Cardiac muscle cell (in vitro differentiated cells and primary cell): Measurements from ENCODE around the gene ATCAY. TPM values are rescaled to one million over a fixed set of nuclear protein-coding genes. Genes with fewer than 3 reads are reported as not detected.

Source experiments
- DNase-seq, 2 donors: peaks; one replicate each; pipeline versions ENCODE4 v3.0.0 to v3.0.0-alpha.2; 2010 to 2017; ENCODE audit warnings: low read depth in 1 of 2, low spot score in 1 of 2
- H3K27ac ChIP-seq: fragments of 200-600 bp; sonication (generic); 2 replicates; pipeline ENCODE4 v1.5.1; 2016
- H3K27me3 ChIP-seq: fragments of 200-600 bp; sonication (generic); 2 replicates; pipeline ENCODE4 v1.6.0; 2016; ENCODE audit warnings: control low read depth
- H3K36me3 ChIP-seq: fragments of 200-600 bp; sonication (generic); 2 replicates; pipeline ENCODE4 v1.5.1; 2016; ENCODE audit warnings: control low read depth
- H3K4me1 ChIP-seq: fragments of 200-600 bp; sonication (generic); 2 replicates; pipeline ENCODE4 v1.8.1; 2017; ENCODE audit warnings: low read depth, mild to moderate bottlenecking, mixed run types
- H3K4me3 ChIP-seq: fragments of 200-600 bp; sonication (generic); 2 replicates; pipeline ENCODE4 v1.5.1; 2016; ENCODE audit warnings: mild to moderate bottlenecking
- H3K9me3 ChIP-seq: fragments of 200-600 bp; sonication (generic); 2 replicates; pipeline ENCODE4 v1.5.1; 2017; ENCODE audit warnings: low read depth, mild to moderate bottlenecking, control low read depth
- polyA plus RNA-seq: library from polyadenylated mRNA; unstranded; fragments of >200 nt; fragmentation: Nextera tagmentation; extraction: Ambion mirVana; gene quantifications from 2 replicates; pipeline ENCODE4 v1.2.1, GENCODE V29; 2016
- total RNA-seq: library from RNA; depleted of rRNA; stranded (reverse); fragments of >200 nt; gene quantifications from 2 replicates; pipeline ENCODE4 v1.2.3, GENCODE V29; 2016
- TF ChIP-seq, protein P1 (sequence below): IDR thresholded peaks from 2 replicates; pipeline ENCODE4 v1.5.1; 2012; ENCODE audit warnings: low read depth, mild to moderate bottlenecking, low read length

ATCAY gene
- total and polyA plus RNA-seq, 2 experiments from 2014 or later: 0.15 to 0.29 TPM

DNA sequence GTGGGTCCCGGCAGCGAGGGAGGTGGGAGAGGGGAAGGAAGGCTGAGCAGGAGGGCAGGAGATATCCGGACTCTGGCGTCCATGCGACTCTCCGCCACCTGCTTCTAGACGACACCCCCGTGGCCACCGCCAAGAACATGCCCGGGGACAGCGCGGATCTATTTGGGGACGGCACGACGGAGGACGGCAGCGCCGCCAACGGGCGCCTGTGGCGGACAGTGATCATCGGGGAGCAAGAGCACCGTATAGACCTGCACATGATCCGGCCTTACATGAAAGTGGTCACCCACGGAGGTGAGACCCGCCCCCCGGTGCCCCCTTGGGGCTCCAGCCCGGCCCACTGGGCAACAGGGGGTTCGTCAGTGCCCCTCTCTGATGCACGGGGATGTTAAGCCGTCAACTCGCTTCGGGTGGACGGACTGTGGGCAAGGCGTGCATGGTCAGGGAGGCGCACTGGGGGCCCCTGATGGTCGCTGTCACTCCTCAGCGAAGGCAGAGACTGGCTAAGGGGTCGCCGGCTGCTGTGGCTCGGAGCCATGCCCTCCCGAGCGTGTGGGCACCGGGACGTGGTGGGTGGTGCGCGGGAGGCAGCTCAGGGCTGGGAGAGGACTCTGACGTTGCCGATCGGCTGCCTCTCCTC lies 27.3 kb downstream of the ATCAY start:
- Histone ChIP-seq H3K4me3 (no peak overlapping the region), H3K9me3 (no peaks in the 10 kb centered on the region), H3K36me3 (no peaks in the 10 kb centered on the region), H3K27ac (no peak overlapping the region), H3K27me3 (no peaks in the 10 kb centered on the region), H3K4me1 (no peaks in the 10 kb centered on the region)
- TF ChIP-seq, protein P1, sequence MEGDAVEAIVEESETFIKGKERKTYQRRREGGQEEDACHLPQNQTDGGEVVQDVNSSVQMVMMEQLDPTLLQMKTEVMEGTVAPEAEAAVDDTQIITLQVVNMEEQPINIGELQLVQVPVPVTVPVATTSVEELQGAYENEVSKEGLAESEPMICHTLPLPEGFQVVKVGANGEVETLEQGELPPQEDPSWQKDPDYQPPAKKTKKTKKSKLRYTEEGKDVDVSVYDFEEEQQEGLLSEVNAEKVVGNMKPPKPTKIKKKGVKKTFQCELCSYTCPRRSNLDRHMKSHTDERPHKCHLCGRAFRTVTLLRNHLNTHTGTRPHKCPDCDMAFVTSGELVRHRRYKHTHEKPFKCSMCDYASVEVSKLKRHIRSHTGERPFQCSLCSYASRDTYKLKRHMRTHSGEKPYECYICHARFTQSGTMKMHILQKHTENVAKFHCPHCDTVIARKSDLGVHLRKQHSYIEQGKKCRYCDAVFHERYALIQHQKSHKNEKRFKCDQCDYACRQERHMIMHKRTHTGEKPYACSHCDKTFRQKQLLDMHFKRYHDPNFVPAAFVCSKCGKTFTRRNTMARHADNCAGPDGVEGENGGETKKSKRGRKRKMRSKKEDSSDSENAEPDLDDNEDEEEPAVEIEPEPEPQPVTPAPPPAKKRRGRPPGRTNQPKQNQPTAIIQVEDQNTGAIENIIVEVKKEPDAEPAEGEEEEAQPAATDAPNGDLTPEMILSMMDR: no peak
- no peak for DNase-seq

DNA sequence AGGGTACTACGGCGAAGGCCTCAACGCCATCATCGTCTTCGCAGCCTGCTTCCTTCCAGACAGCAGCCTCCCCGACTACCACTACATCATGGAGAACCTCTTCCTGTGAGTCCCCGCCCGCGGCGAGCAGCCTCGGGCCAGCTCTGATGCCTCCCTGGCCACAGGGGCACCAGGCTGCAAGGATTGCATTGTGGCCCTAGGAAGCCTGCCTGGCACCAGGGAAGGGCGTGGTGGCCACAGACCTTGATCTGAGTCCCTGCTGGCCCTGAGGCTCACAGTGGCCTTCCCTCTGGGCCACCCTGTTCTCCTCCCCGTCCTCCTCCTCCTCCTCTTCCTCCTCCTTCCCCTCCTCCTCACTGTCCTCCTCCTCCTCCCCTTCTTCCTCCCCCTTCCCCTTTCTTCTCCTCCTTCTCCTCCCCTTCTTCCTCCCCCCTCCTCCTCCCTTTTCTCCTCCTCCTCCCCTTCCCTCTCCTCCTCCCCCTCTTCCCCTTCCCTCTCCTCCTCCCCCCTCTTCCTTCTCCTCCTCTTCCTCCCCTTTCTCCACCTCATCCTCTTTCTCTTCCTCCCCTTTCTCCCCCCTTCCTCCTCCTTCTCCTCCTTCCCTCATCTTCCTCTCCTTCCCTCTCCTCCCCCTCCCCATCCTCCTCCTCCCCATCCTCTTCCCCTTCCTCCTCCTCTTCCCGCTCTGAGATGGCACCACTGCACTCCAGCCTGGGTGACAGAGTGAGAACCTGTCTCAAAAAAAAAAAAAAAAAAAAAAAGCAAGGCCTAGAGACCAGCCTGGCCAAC lies 28.0 kb downstream of the ATCAY start:
- TF ChIP-seq, protein P1: no peak
- no peak for DNase-seq
- Histone ChIP-seq H3K36me3 (no peaks in the 10 kb centered on the region), H3K4me1 (no peaks in the 10 kb centered on the region), H3K4me3 (no peak overlapping the region), H3K9me3 (no peaks in the 10 kb centered on the region), H3K27me3 (no peaks in the 10 kb centered on the region), H3K27ac (no peak overlapping the region)

DNA sequence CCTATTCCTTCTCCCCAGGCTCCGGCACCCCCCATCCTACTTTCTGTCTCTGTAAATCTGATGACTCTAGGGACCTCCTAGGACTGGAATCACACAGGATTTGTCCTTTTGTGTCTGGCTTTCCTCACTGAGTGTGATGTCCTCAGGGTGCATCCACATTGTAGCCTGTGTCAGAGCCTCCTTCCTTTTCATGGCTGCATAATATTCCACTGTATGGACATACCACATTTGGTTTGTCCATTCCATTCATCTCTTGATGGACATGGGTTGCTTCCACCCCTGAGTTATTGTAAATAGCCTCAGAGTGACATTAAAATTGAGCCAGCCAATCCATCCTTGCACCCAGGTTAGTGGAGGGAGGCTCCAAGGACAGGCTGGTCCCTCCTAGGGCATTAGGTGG lies 29.6 kb downstream of the ATCAY start:
- Histone ChIP-seq H3K27me3 (no peaks in the 10 kb centered on the region), H3K9me3 (no peaks in the 10 kb centered on the region), H3K27ac (no peak overlapping the region), H3K36me3 (no peaks in the 10 kb centered on the region), H3K4me1 (no peaks in the 10 kb centered on the region), H3K4me3 (no peak overlapping the region)
- DNase-seq: no peak
- TF ChIP-seq, protein P1: no peak

DNA sequence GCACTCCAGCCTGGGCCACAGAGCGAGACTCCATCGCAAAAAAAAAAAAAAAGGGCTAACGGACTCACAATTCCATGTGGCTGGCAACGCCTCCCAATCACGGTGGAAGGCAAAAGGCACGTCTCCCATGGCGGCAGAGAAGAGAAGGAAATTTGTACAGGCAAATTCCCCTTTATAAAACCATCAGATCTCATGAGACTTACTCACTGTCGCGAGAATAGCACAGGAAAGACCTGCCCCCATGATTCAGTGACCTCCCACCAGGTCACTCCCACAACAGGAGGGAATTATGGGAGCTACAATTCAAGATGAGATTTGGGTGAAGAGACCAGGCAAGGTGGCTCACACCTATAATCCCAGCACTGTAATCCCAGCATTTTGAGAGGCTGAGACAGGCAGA lies 33.7 kb downstream of the ATCAY start:
- H3K36me3 ChIP-seq: no peaks in the 10 kb centered on the region
- no peaks in the 10 kb centered on the region for H3K9me3 ChIP-seq
- TF ChIP-seq, protein P1: no peak
- H3K4me1 ChIP-seq: no peaks in the 10 kb centered on the region
- H3K27me3 ChIP-seq: no peaks in the 10 kb centered on the region
- H3K4me3 ChIP-seq: no peak overlapping the region
- DNase-seq: no peak
- H3K27ac ChIP-seq: no peak overlapping the region

DNA sequence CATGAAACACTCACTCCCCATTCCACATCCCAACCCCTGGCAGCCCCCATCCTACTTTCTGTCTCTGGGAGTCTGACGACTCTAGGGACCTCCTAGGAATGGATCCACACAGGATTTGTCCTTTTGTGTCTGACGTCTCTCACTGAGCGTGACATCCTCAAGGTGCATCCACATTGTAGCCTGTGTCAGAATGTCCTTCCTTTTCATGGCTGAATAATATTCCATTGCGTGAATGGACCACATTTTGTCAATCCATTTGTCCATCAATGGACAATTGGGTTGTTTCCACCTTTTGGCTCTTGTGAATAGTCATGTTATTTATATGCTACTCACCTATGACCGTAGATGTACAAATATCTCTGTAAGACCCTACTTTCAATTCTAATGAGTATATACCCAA lies 35.5 kb downstream of the ATCAY start:
- TF ChIP-seq, protein P1: no peak
- no peaks in the 10 kb centered on the region for H3K4me1 ChIP-seq
- H3K27me3 ChIP-seq: no peaks in the 10 kb centered on the region
- H3K4me3 ChIP-seq: no peak overlapping the region
- H3K9me3 ChIP-seq: no peaks in the 10 kb centered on the region
- H3K27ac ChIP-seq: no peak overlapping the region
- DNase-seq: no peak
- no peaks in the 10 kb centered on the region for H3K36me3 ChIP-seq
